Measurements from ENCODE around the gene ANKRD39. TPM values are rescaled to one million over a fixed set of nuclear protein-coding genes. Genes with fewer than 3 reads are reported as not detected.

ANKRD39 gene
- total and polyA plus RNA-seq, 2 experiments from 2014 or later, result 17.5 to 32.0 TPM

GRCh38 chr2:96893289-96894150 is 35.7 kb upstream of the ANKRD39 start:
- Histone ChIP-seq H3K27ac (ENCODE audit: low read depth) (no peak overlapping the region), H3K9me2 (ENCODE audit: insufficient read depth) (no peaks in the 10 kb centered on the region), H3K4me3 (no peak overlapping the region), H3K36me3 (ENCODE audit: insufficient read depth) (no peaks in the 10 kb centered on the region), H3K27me3 (ENCODE audit: insufficient read depth) (no peaks in the 10 kb centered on the region), H3K4me1 (ENCODE audit: insufficient read depth) (peaks cover 10% of the 10 kb centered on the region), H2AFZ (no peak overlapping the region), H3K4me2 (no peak overlapping the region), H3F3A (replicated peaks; ENCODE audit: low read depth) (no peaks in the 10 kb centered on the region), H4K20me1 (replicated peaks; ENCODE audit: insufficient read depth) (no peaks in the 10 kb centered on the region), H3K79me2 (replicated peaks; ENCODE audit: insufficient read depth) (no peaks in the 10 kb centered on the region)
- TF ChIP-seq POLR2AphosphoS5 (IDR thresholded peaks at IDR 0.05; ENCODE audit: low read depth), result no peak
- TF ChIP-seq, protein P1, sequence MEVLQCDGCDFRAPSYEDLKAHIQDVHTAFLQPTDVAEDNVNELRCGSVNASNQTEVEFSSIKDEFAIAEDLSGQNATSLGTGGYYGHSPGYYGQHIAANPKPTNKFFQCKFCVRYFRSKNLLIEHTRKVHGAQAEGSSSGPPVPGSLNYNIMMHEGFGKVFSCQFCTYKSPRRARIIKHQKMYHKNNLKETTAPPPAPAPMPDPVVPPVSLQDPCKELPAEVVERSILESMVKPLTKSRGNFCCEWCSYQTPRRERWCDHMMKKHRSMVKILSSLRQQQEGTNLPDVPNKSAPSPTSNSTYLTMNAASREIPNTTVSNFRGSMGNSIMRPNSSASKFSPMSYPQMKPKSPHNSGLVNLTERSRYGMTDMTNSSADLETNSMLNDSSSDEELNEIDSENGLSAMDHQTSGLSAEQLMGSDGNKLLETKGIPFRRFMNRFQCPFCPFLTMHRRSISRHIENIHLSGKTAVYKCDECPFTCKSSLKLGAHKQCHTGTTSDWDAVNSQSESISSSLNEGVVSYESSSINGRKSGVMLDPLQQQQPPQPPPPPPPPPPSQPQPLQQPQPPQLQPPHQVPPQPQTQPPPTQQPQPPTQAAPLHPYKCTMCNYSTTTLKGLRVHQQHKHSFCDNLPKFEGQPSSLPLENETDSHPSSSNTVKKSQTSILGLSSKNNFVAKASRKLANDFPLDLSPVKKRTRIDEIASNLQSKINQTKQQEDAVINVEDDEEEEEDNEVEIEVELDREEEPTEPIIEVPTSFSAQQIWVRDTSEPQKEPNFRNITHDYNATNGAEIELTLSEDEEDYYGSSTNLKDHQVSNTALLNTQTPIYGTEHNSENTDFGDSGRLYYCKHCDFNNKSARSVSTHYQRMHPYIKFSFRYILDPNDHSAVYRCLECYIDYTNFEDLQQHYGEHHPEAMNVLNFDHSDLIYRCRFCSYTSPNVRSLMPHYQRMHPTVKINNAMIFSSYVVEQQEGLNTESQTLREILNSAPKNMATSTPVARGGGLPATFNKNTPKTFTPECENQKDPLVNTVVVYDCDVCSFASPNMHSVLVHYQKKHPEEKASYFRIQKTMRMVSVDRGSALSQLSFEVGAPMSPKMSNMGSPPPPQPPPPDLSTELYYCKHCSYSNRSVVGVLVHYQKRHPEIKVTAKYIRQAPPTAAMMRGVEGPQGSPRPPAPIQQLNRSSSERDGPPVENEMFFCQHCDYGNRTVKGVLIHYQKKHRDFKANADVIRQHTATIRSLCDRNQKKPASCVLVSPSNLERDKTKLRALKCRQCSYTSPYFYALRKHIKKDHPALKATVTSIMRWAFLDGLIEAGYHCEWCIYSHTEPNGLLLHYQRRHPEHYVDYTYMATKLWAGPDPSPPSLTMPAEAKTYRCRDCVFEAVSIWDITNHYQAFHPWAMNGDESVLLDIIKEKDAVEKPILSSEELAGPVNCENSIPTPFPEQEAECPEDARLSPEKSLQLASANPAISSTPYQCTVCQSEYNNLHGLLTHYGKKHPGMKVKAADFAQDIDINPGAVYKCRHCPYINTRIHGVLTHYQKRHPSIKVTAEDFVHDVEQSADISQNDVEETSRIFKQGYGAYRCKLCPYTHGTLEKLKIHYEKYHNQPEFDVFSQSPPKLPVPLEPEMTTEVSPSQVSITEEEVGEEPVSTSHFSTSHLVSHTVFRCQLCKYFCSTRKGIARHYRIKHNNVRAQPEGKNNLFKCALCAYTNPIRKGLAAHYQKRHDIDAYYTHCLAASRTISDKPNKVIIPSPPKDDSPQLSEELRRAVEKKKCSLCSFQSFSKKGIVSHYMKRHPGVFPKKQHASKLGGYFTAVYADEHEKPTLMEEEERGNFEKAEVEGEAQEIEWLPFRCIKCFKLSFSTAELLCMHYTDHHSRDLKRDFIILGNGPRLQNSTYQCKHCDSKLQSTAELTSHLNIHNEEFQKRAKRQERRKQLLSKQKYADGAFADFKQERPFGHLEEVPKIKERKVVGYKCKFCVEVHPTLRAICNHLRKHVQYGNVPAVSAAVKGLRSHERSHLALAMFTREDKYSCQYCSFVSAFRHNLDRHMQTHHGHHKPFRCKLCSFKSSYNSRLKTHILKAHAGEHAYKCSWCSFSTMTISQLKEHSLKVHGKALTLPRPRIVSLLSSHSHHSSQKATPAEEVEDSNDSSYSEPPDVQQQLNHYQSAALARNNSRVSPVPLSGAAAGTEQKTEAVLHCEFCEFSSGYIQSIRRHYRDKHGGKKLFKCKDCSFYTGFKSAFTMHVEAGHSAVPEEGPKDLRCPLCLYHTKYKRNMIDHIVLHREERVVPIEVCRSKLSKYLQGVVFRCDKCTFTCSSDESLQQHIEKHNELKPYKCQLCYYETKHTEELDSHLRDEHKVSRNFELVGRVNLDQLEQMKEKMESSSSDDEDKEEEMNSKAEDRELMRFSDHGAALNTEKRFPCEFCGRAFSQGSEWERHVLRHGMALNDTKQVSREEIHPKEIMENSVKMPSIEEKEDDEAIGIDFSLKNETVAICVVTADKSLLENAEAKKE (CRISPR knock-in tag; IDR thresholded peaks at IDR 0.05), result no peak
- TF ChIP-seq EZH2 (IDR thresholded peaks at IDR 0.05; ENCODE audit: low read depth, unreplicated experiment), result no peak
- TF ChIP-seq NANOG (IDR thresholded peaks at IDR 0.05; ENCODE audit: borderline replicate concordance), result no peak
- no peak for TF ChIP-seq JUNB (IDR thresholded peaks at IDR 0.05; ENCODE audit: unreplicated experiment)
- Mint-ChIP-seq H3K4me1 (peaks cover 32% of the 10 kb centered on the region), H3K36me3 (ENCODE audit: low read depth) (no peaks in the 10 kb centered on the region), H3K27me3 (ENCODE audit: insufficient read depth, low read depth, poor library complexity) (peaks cover 11% of the 10 kb centered on the region), H3K4me3 (no peak overlapping the region), H3K27ac (no peak overlapping the region), H3K9me3 (no peaks in the 10 kb centered on the region)
- DNase-seq (ENCODE audit: low spot score) (no peak), ATAC-seq (no peak)

All from GM23338 (cell line).